ENCODE measurements around the gene KLF16. TPM values are rescaled to one million over a fixed set of nuclear protein-coding genes. Genes with fewer than 3 reads are reported as not detected.
"Not testable (repeated sequence)": the region's sequence is repeated elsewhere in the genome, so short reads cannot be mapped to it uniquely, and the experiment has no call there.

The KLF16 gene
- polyA plus RNA-seq, 1 donor = 13.6 TPM

GRCh38 chr19:1883784-1884183 is 20.4 kb upstream of the KLF16 start:
- no peak for DNase-seq

- DNase-seq = no peak
Measured at GRCh38 chr19:1882786-1883692, 19.7 kb upstream of the KLF16 start.

- no peak for DNase-seq
Measured at GRCh38 chr19:1882089-1882785, 18.9 kb upstream of the KLF16 start.

- DNase-seq = not testable (repeated sequence)
Measured at GRCh38 chr19:1881393-1882088, 18.2 kb upstream of the KLF16 start.

- no peak for DNase-seq
Measured at GRCh38 chr19:1880611-1881392, 17.4 kb upstream of the KLF16 start.

GRCh38 chr19:1879982-1880381 is 16.6 kb upstream of the KLF16 start:
- not testable (repeated sequence) for DNase-seq

- not testable (repeated sequence) for DNase-seq
Measured at GRCh38 chr19:1878583-1878982, 15.2 kb upstream of the KLF16 start.

- DNase-seq = not testable (repeated sequence)
Measured at GRCh38 chr19:1877280-1877660, 13.9 kb upstream of the KLF16 start.

- DNase-seq = not testable (repeated sequence)
Measured at GRCh38 chr19:1876496-1877279, 13.3 kb upstream of the KLF16 start.

- DNase-seq = peak; percentile 94
Measured at GRCh38 chr19:1875646-1876495, 12.5 kb upstream of the KLF16 start.

- not testable (repeated sequence) for DNase-seq
Measured at GRCh38 chr19:1875265-1875645, 11.9 kb upstream of the KLF16 start.

- DNase-seq = no peak
Measured at GRCh38 chr19:1874554-1875185, 11.3 kb upstream of the KLF16 start.

GRCh38 chr19:1873524-1874473 is 10.4 kb upstream of the KLF16 start:
- DNase-seq = no peak

- no peak for DNase-seq
Measured at GRCh38 chr19:1872807-1873523, 9.6 kb upstream of the KLF16 start.

GRCh38 chr19:1871630-1872029 is 8.3 kb upstream of the KLF16 start:
- DNase-seq = no peak

GRCh38 chr19:1871140-1871597 is 7.8 kb upstream of the KLF16 start:
- DNase-seq = no peak

GRCh38 chr19:1868971-1869370 is 5.6 kb upstream of the KLF16 start:
- no peak for DNase-seq

GRCh38 chr19:1867349-1867724 is 4.0 kb upstream of the KLF16 start:
- DNase-seq = no peak

All from hindlimb muscle (tissue), 1 donor.